HepG2 (cell line): ENCODE results near the gene TIFAB. TPM values are rescaled to one million over a fixed set of nuclear protein-coding genes. Genes with fewer than 3 reads are reported as not detected.

Experiments
- ATAC-seq: fragments of 200-7000 bp; cut with Tn5 transposase; 3 replicates; pipeline ENCODE4 v1.9.1; 2020; ENCODE audit warnings: mild to moderate bottlenecking, moderate library complexity
- BruUV-seq: library from RNA; stranded (reverse); fragments of 400-500 nt; replicated peaks from 2 replicates; lab custom pipeline; 2021; lab: Mats Ljungman, UMichigan
- CTCF ChIA-PET: fragments of 300-600 bp; formaldehyde crosslinking; extraction: SDS; loops from one replicate; lab custom pipeline; 2021; ENCODE audit warnings: low total read pairs, inconsistent platforms, low intra/inter-chr PET ratio; lab: Yijun Ruan, JAX
- POLR2A ChIA-PET: fragments of 350-600 bp; sonication (Branson Sonifier 250); formaldehyde crosslinking; loops from one replicate; lab custom pipeline; 2020; ENCODE audit warnings: antibody characterized with exemption, inconsistent platforms; lab: Yijun Ruan, JAX
- DNase-seq: peaks from one replicate; pipeline ENCODE4 v3.0.0-alpha.2; 2015; ENCODE audit warnings: low spot score
- FAIRE-seq: peaks from 3 replicates; lab custom pipeline; 2011; peaks lifted over from hg19 to GRCh38; lab: Jason Lieb, UNC
- H2AFZ ChIP-seq: one replicate; pipeline ENCODE4 v1.6.1; 2011; ENCODE audit warnings: low read length, inconsistent platforms
- H3K27ac ChIP-seq: fragments of 300-600 bp; 3 replicates; pipeline ENCODE4 v1.8.0; 2011; ENCODE audit warnings: mixed run types, mild to moderate bottlenecking, mixed read lengths, low read length, inconsistent platforms; ENCODE audit not compliant: insufficient read depth; ENCODE audit errors: extremely low read length
- H3K27me3 ChIP-seq, 2 experiments: fragments of 200-600 bp in 1 of 2; 2 replicates in 1 of 2; 3 replicates in 1 of 2; pipeline versions ENCODE4 v1.6.0 to v1.8.0; 2011; ENCODE audit warnings: low read length in 2 of 2, mild to moderate bottlenecking in 2 of 2, moderate library complexity in 2 of 2, inconsistent platforms in 1 of 2; ENCODE audit not compliant: insufficient read depth in 2 of 2, control insufficient read depth in 1 of 2
- H3K36me3 ChIP-seq, 2 experiments: fragments of 200-600 bp in 1 of 2; replicated peaks in 1 of 2; 2 replicates in 1 of 2; 3 replicates in 1 of 2; pipeline versions ENCODE4 v1.5.1 to v1.8.0; 2011; ENCODE audit warnings: low read length in 2 of 2, inconsistent platforms in 1 of 2; ENCODE audit not compliant: insufficient read depth in 2 of 2, control insufficient read depth in 1 of 2
- H3K4me1 ChIP-seq: 2 replicates; pipeline ENCODE4 v1.5.1; 2012; ENCODE audit warnings: low read length, inconsistent platforms; ENCODE audit not compliant: insufficient read depth
- H3K4me2 ChIP-seq: 2 replicates; pipeline ENCODE4 v1.6.0; 2011; ENCODE audit warnings: low read depth, low read length, inconsistent platforms
- H3K4me3 ChIP-seq, 3 experiments: fragments of 200-600 bp in 1 of 3; sonication (generic), shearing (Covaris generic) in 1 of 3; replicated peaks in 1 of 3; 2 replicates each; pipeline ENCODE4 v1.5.1; 2011 to 2016; ENCODE audit warnings: low read length in 3 of 3, inconsistent platforms in 2 of 3, low read depth in 2 of 3, mild to moderate bottlenecking in 2 of 3, control low read depth in 1 of 3, mixed read lengths in 1 of 3; ENCODE audit not compliant: insufficient read depth in 1 of 3
- H3K79me2 ChIP-seq: one replicate; pipeline ENCODE4 v1.6.1; 2011; ENCODE audit warnings: low read length, inconsistent platforms; ENCODE audit not compliant: insufficient read depth
- H3K9ac ChIP-seq: 2 replicates; pipeline ENCODE4 v1.6.0; 2011; ENCODE audit warnings: mild to moderate bottlenecking, low read depth, low read length, inconsistent platforms; ENCODE audit not compliant: insufficient read depth
- H3K9me3 ChIP-seq: 2 replicates; pipeline ENCODE4 v1.5.1; 2012; ENCODE audit warnings: mild to moderate bottlenecking, low read length
- H4K20me1 ChIP-seq: 2 replicates; pipeline ENCODE4 v1.6.0; 2011; ENCODE audit warnings: inconsistent platforms, mild to moderate bottlenecking, low read length, moderate library complexity; ENCODE audit not compliant: insufficient read depth
- BRF2 ChIP-seq: sonication (generic); formaldehyde crosslinking; IDR thresholded peaks from 2 replicates; pipeline ENCODE4 v1.8.1; 2022; ENCODE audit warnings: mild to moderate bottlenecking, missing genetic modification reagents
- JUNB ChIP-seq: sonication (generic); formaldehyde crosslinking; IDR thresholded peaks from 2 replicates; pipeline ENCODE4 v1.8.0; 2022; ENCODE audit warnings: missing genetic modification reagents, mild to moderate bottlenecking, borderline replicate concordance
- ZNF143 ChIP-seq: sonication (generic); formaldehyde crosslinking; IDR thresholded peaks from 2 replicates; pipeline ENCODE4 v1.4.0; 2020; ENCODE audit warnings: missing genetic modification reagents
- ZNF513 ChIP-seq: sonication (generic); formaldehyde crosslinking; conservative IDR thresholded peaks from 2 replicates; pipeline ENCODE4 v1.5.0; 2020; ENCODE audit warnings: missing genetic modification reagents
- ZNF530 ChIP-seq: sonication (generic); formaldehyde crosslinking; IDR thresholded peaks from 2 replicates; pipeline ENCODE4 v1.5.0; 2020; ENCODE audit warnings: low read depth, mild to moderate bottlenecking, missing genetic modification reagents
- WGBS: methylation state at CpG from one replicate; pipeline ENCODE4 v1.1.6; 2017; ENCODE audit warnings: low lambda C conversion rate; 5-methylcytosine and 5-hydroxymethylcytosine counted together
- in situ Hi-C: cut with HindIII; loops from 2 replicates; pipeline ENCODE4 v1.10.0; 2017; ENCODE audit warnings: low pct_unique_long_range_greater_than_20kb; ENCODE audit not compliant: extremely low pct_ligation_motif_present
- intact Hi-C: fragments of 100-400 bp; cut with micrococcal nuclease; formaldehyde crosslinking; loops from one replicate; pipeline ENCODE4 v1.10.0; 2022; ENCODE audit not compliant: unreplicated experiment
- polyA plus RNA-seq, 8 experiments: library from polyadenylated mRNA; depleted of rRNA in 3 of 8; stranded (reverse) in 7 of 8; unstranded in 1 of 8; fragments of >200 nt; fragmentation: Illumina TruSeq in 4 of 8; extraction: Trizol in 4 of 8; gene quantifications; 2 replicates each; pipeline versions ENCODE4 v1.2.1 to v1.2.3, GENCODE V29; 2011 to 2016; ENCODE audit warnings: low read depth in 4 of 8, missing spikeins in 1 of 8, mixed read lengths in 1 of 8; ENCODE audit not compliant: insufficient read depth in 1 of 8
- total RNA-seq, 5 experiments: library from RNA; depleted of rRNA; stranded (reverse); fragments of >200 nt; fragmentation: Illumina TruSeq; extraction: Trizol; gene quantifications; 2 replicates each; pipeline ENCODE4 v1.2.3, GENCODE V29; 2016; ENCODE audit warnings: low read depth in 1 of 5

Gene TIFAB
- total and polyA plus RNA-seq, 2 of the 13 experiments (the other 11 are each of a cell fraction or from before 2014, with no cell fraction given), result not detected

GRCh38 chr5:135442431-135443160 lies 9.6 kb downstream of the TIFAB start:
- FAIRE-seq, result no peak
- H3K9me3 ChIP-seq, result no peaks in the 10 kb centered on the region

More at GRCh38 chr5:135442431-135443160, 9.6 kb downstream of the TIFAB start:
- Histone ChIP-seq H3K4me1 (peaks cover 9% of the 10 kb centered on the region), H4K20me1 (no peaks in the 10 kb centered on the region), H3K36me3 (no peaks in the 10 kb centered on the region), H3K9ac (no peak overlapping the region), H2AFZ (no peak overlapping the region), H3K4me3 (no peak overlapping the region), H3K4me2 (no peak overlapping the region), H3K79me2 (no peaks in the 10 kb centered on the region), H3K27me3 (peaks cover 6 to 72% of the 10 kb centered on the region in 2 experiments; a peak in 4 of 5 replicates), H3K27ac (no peak overlapping the region)
- intact Hi-C loops, result no loop called here
- TF ChIP-seq BRF2 (CRISPR knock-in tag) (no peak), JUNB (CRISPR knock-in tag) (no peak), ZNF530 (CRISPR knock-in tag) (no peak), ZNF513 (no peak), ZNF143 (CRISPR knock-in tag) (no peak)
- BruUV-seq, result no TSS peak
- WGBS, result 37% methylated on average over 6 of the region's 8 CpGs
- in situ Hi-C loops, result no loop called here
- no peak for ATAC-seq
- ChIA-PET CTCF (no interaction called here), POLR2A (no interaction called here)
- DNase-seq, result no peak
